ENCODE data around the gene TPP2. TPM values are rescaled to one million over a fixed set of nuclear protein-coding genes. Genes with fewer than 3 reads are reported as not detected.
A peak's percentile ranks its signal among the peaks of the same experiment; 100 is the strongest.

TPP2 gene
- polyA plus RNA-seq, 4 donors = 10.5 to 39.8 (median 15.4) TPM

- H3K27me3 ChIP-seq (ENCODE audit: control insufficient read depth in 3 of 3, insufficient read depth in 3 of 3, low read length in 3 of 3) = peaks cover 0 to 4% (median 0%) of the 10 kb centered on the region in 3 donors
- H3K9me3 ChIP-seq (ENCODE audit: control insufficient read depth in 2 of 2, insufficient read depth in 1 of 2, low read depth in 1 of 2, low read length in 1 of 2) = no peaks in the 10 kb centered on the region
- H3K27ac ChIP-seq (ENCODE audit: low read depth in 1 of 3, low read length in 2 of 3) = no peak overlapping the region
- H3K36me3 ChIP-seq (ENCODE audit: control insufficient read depth in 3 of 3, insufficient read depth in 2 of 3, low read depth in 1 of 3, low read length in 3 of 3) = no peaks in the 10 kb centered on the region
- FAIRE-seq (no peak), DNase-seq (no peak)
- H3K4me1 ChIP-seq (ENCODE audit: control insufficient read depth in 3 of 3, insufficient read depth in 2 of 3, low read depth in 1 of 3, low read length in 2 of 3) = no peaks in the 10 kb centered on the region
- 79 to 87% (median 83%) methylated on average over 4 of the region's 4 CpGs for WGBS, 3 donors
- no peak overlapping the region for H3K4me3 ChIP-seq (ENCODE audit: low read depth in 1 of 3, low read length in 3 of 3)
Observed at GRCh38 chr13:102564564-102564963, 32.2 kb upstream of the TPP2 start.

- no peak for FAIRE-seq
- H3K9me3 ChIP-seq (ENCODE audit: control insufficient read depth in 2 of 2, insufficient read depth in 1 of 2, low read depth in 1 of 2, low read length in 1 of 2) = no peaks in the 10 kb centered on the region
- H3K4me1 ChIP-seq (ENCODE audit: control insufficient read depth in 3 of 3, insufficient read depth in 2 of 3, low read depth in 1 of 3, low read length in 2 of 3) = no peaks in the 10 kb centered on the region
- WGBS, 3 donors = 50 to 72% (median 52%) methylated on average over 1 of the region's 1 CpG
- no peak for DNase-seq
- peaks cover 0 to 6% (median 4%) of the 10 kb centered on the region in 3 donors for H3K27me3 ChIP-seq (ENCODE audit: control insufficient read depth in 3 of 3, insufficient read depth in 3 of 3, low read length in 3 of 3)
- H3K4me3 ChIP-seq (ENCODE audit: low read depth in 1 of 3, low read length in 3 of 3) = no peak overlapping the region
- no peak overlapping the region for H3K27ac ChIP-seq (ENCODE audit: low read depth in 1 of 3, low read length in 2 of 3)
- no peaks in the 10 kb centered on the region for H3K36me3 ChIP-seq (ENCODE audit: control insufficient read depth in 3 of 3, insufficient read depth in 2 of 3, low read depth in 1 of 3, low read length in 3 of 3)
Observed at GRCh38 chr13:102566513-102566912, 30.3 kb upstream of the TPP2 start.

- WGBS, 3 donors = 71 to 73% (median 71%) methylated on average over 4 of the region's 4 CpGs
- FAIRE-seq = no peak
- H3K27me3 ChIP-seq (ENCODE audit: control insufficient read depth in 3 of 3, insufficient read depth in 3 of 3, low read length in 3 of 3) = peaks cover 0 to 6% (median 4%) of the 10 kb centered on the region in 3 donors
- no peaks in the 10 kb centered on the region for H3K4me1 ChIP-seq (ENCODE audit: control insufficient read depth in 3 of 3, insufficient read depth in 2 of 3, low read depth in 1 of 3, low read length in 2 of 3)
- H3K36me3 ChIP-seq (ENCODE audit: control insufficient read depth in 3 of 3, insufficient read depth in 2 of 3, low read depth in 1 of 3, low read length in 3 of 3) = no peaks in the 10 kb centered on the region
- no peak overlapping the region for H3K27ac ChIP-seq (ENCODE audit: low read depth in 1 of 3, low read length in 2 of 3)
- no peak overlapping the region for H3K4me3 ChIP-seq (ENCODE audit: low read depth in 1 of 3, low read length in 3 of 3)
- H3K9me3 ChIP-seq (ENCODE audit: control insufficient read depth in 2 of 2, insufficient read depth in 1 of 2, low read depth in 1 of 2, low read length in 1 of 2) = no peaks in the 10 kb centered on the region
- DNase-seq = no peak
Observed at GRCh38 chr13:102567857-102568256, 28.9 kb upstream of the TPP2 start.

- Histone ChIP-seq H3K27me3 (ENCODE audit: control insufficient read depth in 3 of 3, insufficient read depth in 3 of 3, low read length in 3 of 3) (peaks cover 0 to 6% (median 4%) of the 10 kb centered on the region in 3 donors), H3K4me1 (ENCODE audit: control insufficient read depth in 3 of 3, insufficient read depth in 2 of 3, low read depth in 1 of 3, low read length in 2 of 3) (no peaks in the 10 kb centered on the region), H3K9me3 (ENCODE audit: control insufficient read depth in 2 of 2, insufficient read depth in 1 of 2, low read depth in 1 of 2, low read length in 1 of 2) (no peaks in the 10 kb centered on the region), H3K36me3 (ENCODE audit: control insufficient read depth in 3 of 3, insufficient read depth in 2 of 3, low read depth in 1 of 3, low read length in 3 of 3) (no peaks in the 10 kb centered on the region), H3K4me3 (ENCODE audit: low read depth in 1 of 3, low read length in 3 of 3) (no peak overlapping the region), H3K27ac (ENCODE audit: low read depth in 1 of 3, low read length in 2 of 3) (no peak overlapping the region)
- no peak for DNase-seq
- FAIRE-seq = no peak
- 32 to 47% (median 39%) methylated on average over 1 of the region's 1 CpG for WGBS, 3 donors
Observed at GRCh38 chr13:102569488-102569887, 27.3 kb upstream of the TPP2 start.

- Histone ChIP-seq H3K4me1 (ENCODE audit: control insufficient read depth in 3 of 3, insufficient read depth in 2 of 3, low read depth in 1 of 3, low read length in 2 of 3) (no peaks in the 10 kb centered on the region), H3K27ac (ENCODE audit: low read depth in 1 of 3, low read length in 2 of 3) (no peak overlapping the region), H3K27me3 (ENCODE audit: control insufficient read depth in 3 of 3, insufficient read depth in 3 of 3, low read length in 3 of 3) (peaks cover 0 to 6% (median 0%) of the 10 kb centered on the region in 3 donors), H3K9me3 (ENCODE audit: control insufficient read depth in 2 of 2, insufficient read depth in 1 of 2, low read depth in 1 of 2, low read length in 1 of 2) (no peaks in the 10 kb centered on the region), H3K36me3 (ENCODE audit: control insufficient read depth in 3 of 3, insufficient read depth in 2 of 3, low read depth in 1 of 3, low read length in 3 of 3) (no peaks in the 10 kb centered on the region), H3K4me3 (ENCODE audit: low read depth in 1 of 3, low read length in 3 of 3) (no peak overlapping the region)
- WGBS, 3 donors = 55 to 70% (median 61%) methylated on average over 4 of the region's 4 CpGs
- no peak for DNase-seq
- no peak for FAIRE-seq
Observed at GRCh38 chr13:102571075-102571474, 25.7 kb upstream of the TPP2 start.

GRCh38 chr13:102572323-102572722 lies 24.5 kb upstream of the TPP2 start:
- no peak overlapping the region for H3K4me3 ChIP-seq (ENCODE audit: low read depth in 1 of 3, low read length in 3 of 3)
- no peaks in the 10 kb centered on the region for H3K4me1 ChIP-seq (ENCODE audit: control insufficient read depth in 3 of 3, insufficient read depth in 2 of 3, low read depth in 1 of 3, low read length in 2 of 3)
- no peak for FAIRE-seq
- H3K9me3 ChIP-seq (ENCODE audit: control insufficient read depth in 2 of 2, insufficient read depth in 1 of 2, low read depth in 1 of 2, low read length in 1 of 2) = no peaks in the 10 kb centered on the region
- H3K27ac ChIP-seq (ENCODE audit: low read depth in 1 of 3, low read length in 2 of 3) = no peak overlapping the region
- peaks cover 0 to 7% (median 0%) of the 10 kb centered on the region in 3 donors for H3K27me3 ChIP-seq (ENCODE audit: control insufficient read depth in 3 of 3, insufficient read depth in 3 of 3, low read length in 3 of 3)
- DNase-seq = no peak
- no peaks in the 10 kb centered on the region for H3K36me3 ChIP-seq (ENCODE audit: control insufficient read depth in 3 of 3, insufficient read depth in 2 of 3, low read depth in 1 of 3, low read length in 3 of 3)
- 34 to 64% (median 40%) methylated on average over 6 of the region's 6 CpGs for WGBS, 3 donors

GRCh38 chr13:102580552-102581169 lies 16.1 kb upstream of the TPP2 start:
- DNase-seq (peak; percentile 62 to 68), FAIRE-seq (no peak)
- peaks cover 0 to 10% (median 2%) of the 10 kb centered on the region in 3 donors for H3K27me3 ChIP-seq (ENCODE audit: control insufficient read depth in 3 of 3, insufficient read depth in 3 of 3, low read length in 3 of 3)
- H3K27ac ChIP-seq (ENCODE audit: low read depth in 1 of 3, low read length in 2 of 3) = no peak overlapping the region
- no peak overlapping the region for H3K4me3 ChIP-seq (ENCODE audit: low read depth in 1 of 3, low read length in 3 of 3)
- no peaks in the 10 kb centered on the region for H3K9me3 ChIP-seq (ENCODE audit: control insufficient read depth in 2 of 2, insufficient read depth in 1 of 2, low read depth in 1 of 2, low read length in 1 of 2)
- no peaks in the 10 kb centered on the region for H3K4me1 ChIP-seq (ENCODE audit: control insufficient read depth in 3 of 3, insufficient read depth in 2 of 3, low read depth in 1 of 3, low read length in 2 of 3)
- no peaks in the 10 kb centered on the region for H3K36me3 ChIP-seq (ENCODE audit: control insufficient read depth in 3 of 3, insufficient read depth in 2 of 3, low read depth in 1 of 3, low read length in 3 of 3)
- WGBS, 3 donors = 1 to 2% (median 1%) methylated on average over 5 of the region's 5 CpGs

GRCh38 chr13:102582256-102582655 lies 14.5 kb upstream of the TPP2 start:
- no peak for DNase-seq
- H3K27me3 ChIP-seq (ENCODE audit: control insufficient read depth in 3 of 3, insufficient read depth in 3 of 3, low read length in 3 of 3) = peaks cover 0 to 10% (median 2%) of the 10 kb centered on the region in 3 donors
- H3K36me3 ChIP-seq (ENCODE audit: control insufficient read depth in 3 of 3, insufficient read depth in 2 of 3, low read depth in 1 of 3, low read length in 3 of 3) = no peaks in the 10 kb centered on the region
- no peak for FAIRE-seq
- no peak overlapping the region for H3K27ac ChIP-seq (ENCODE audit: low read depth in 1 of 3, low read length in 2 of 3)
- H3K4me3 ChIP-seq (ENCODE audit: low read depth in 1 of 3, low read length in 3 of 3) = no peak overlapping the region
- H3K9me3 ChIP-seq (ENCODE audit: control insufficient read depth in 2 of 2, insufficient read depth in 1 of 2, low read depth in 1 of 2, low read length in 1 of 2) = no peaks in the 10 kb centered on the region
- H3K4me1 ChIP-seq (ENCODE audit: control insufficient read depth in 3 of 3, insufficient read depth in 2 of 3, low read depth in 1 of 3, low read length in 2 of 3) = no peaks in the 10 kb centered on the region

- Histone ChIP-seq H3K36me3 (ENCODE audit: control insufficient read depth in 3 of 3, insufficient read depth in 2 of 3, low read depth in 1 of 3, low read length in 3 of 3) (no peaks in the 10 kb centered on the region), H3K27ac (ENCODE audit: low read depth in 1 of 3, low read length in 2 of 3) (no peak overlapping the region), H3K9me3 (ENCODE audit: control insufficient read depth in 2 of 2, insufficient read depth in 1 of 2, low read depth in 1 of 2, low read length in 1 of 2) (no peaks in the 10 kb centered on the region), H3K4me3 (ENCODE audit: low read depth in 1 of 3, low read length in 3 of 3) (no peak overlapping the region), H3K4me1 (ENCODE audit: control insufficient read depth in 3 of 3, insufficient read depth in 2 of 3, low read depth in 1 of 3, low read length in 2 of 3) (no peaks in the 10 kb centered on the region), H3K27me3 (ENCODE audit: control insufficient read depth in 3 of 3, insufficient read depth in 3 of 3, low read length in 3 of 3) (peaks cover 0 to 7% (median 0%) of the 10 kb centered on the region in 3 donors)
- FAIRE-seq = no peak
- 55 to 70% (median 60%) methylated on average over 3 of the region's 3 CpGs for WGBS, 3 donors
- DNase-seq = no peak
Observed at GRCh38 chr13:102584434-102584833, 12.4 kb upstream of the TPP2 start.

All from small intestine (tissue), 7 donors.